IMR-90 (cell line): Measurements from ENCODE around the gene NPW. TPM values are rescaled to one million over a fixed set of nuclear protein-coding genes. Genes with fewer than 3 reads are reported as not detected.

Experiments used
- CEBPB ChIP-seq: IDR thresholded peaks from 2 replicates; pipeline ENCODE4 v1.6.1; 2012; ENCODE audit warnings: low read depth, low read length, improper control_type of control experiment
- polyA plus RNA-seq, 3 experiments: library from polyadenylated mRNA; depleted of rRNA; stranded (reverse); fragments of >200 nt; gene quantifications; 2 replicates each; pipeline ENCODE4 v1.2.3, GENCODE V29; 2012; ENCODE audit warnings: low replicate concordance in 1 of 3
- total RNA-seq: library from RNA; depleted of rRNA; stranded (reverse); fragments of >200 nt; gene quantifications from 2 replicates; pipeline ENCODE4 v1.2.3, GENCODE V29; 2012
- TF ChIP-seq, protein P1 (sequence below): fragments of 150-350 bp; IDR thresholded peaks from 2 replicates; pipeline ENCODE4 v1.6.1; 2017; ENCODE audit warnings: mild to moderate bottlenecking, antibody characterized with exemption, low read length, low read depth

NPW gene
- total and polyA plus RNA-seq, 2 of the 4 experiments (the other 2 are of a cell fraction), result 0.18 to 2.0 TPM

DNA sequence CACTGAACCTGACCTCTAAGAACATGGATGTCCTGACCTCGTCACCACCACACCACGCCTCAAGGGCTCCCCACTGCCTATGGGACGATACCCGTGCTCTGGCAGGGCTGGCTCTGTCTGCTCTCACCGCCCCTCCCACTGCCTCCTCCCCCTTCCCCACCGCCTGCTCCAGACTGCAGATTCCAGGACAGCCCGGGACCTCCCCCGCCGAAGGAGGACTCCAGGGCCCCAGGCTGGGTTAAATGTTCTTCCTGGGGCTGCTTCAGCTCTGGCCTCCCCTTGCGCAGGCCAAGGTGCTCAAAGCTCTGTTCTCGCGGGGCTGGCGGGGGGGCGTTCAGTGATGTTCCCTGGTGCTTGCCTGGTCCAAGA, 3.1 kb downstream of the NPW start (continued):
- no peak for TF ChIP-seq CEBPB
- TF ChIP-seq, protein P1, sequence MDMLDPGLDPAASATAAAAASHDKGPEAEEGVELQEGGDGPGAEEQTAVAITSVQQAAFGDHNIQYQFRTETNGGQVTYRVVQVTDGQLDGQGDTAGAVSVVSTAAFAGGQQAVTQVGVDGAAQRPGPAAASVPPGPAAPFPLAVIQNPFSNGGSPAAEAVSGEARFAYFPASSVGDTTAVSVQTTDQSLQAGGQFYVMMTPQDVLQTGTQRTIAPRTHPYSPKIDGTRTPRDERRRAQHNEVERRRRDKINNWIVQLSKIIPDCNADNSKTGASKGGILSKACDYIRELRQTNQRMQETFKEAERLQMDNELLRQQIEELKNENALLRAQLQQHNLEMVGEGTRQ, result no peak
